ENCODE results near the gene IGLL5.

IGLL5 gene

DNA sequence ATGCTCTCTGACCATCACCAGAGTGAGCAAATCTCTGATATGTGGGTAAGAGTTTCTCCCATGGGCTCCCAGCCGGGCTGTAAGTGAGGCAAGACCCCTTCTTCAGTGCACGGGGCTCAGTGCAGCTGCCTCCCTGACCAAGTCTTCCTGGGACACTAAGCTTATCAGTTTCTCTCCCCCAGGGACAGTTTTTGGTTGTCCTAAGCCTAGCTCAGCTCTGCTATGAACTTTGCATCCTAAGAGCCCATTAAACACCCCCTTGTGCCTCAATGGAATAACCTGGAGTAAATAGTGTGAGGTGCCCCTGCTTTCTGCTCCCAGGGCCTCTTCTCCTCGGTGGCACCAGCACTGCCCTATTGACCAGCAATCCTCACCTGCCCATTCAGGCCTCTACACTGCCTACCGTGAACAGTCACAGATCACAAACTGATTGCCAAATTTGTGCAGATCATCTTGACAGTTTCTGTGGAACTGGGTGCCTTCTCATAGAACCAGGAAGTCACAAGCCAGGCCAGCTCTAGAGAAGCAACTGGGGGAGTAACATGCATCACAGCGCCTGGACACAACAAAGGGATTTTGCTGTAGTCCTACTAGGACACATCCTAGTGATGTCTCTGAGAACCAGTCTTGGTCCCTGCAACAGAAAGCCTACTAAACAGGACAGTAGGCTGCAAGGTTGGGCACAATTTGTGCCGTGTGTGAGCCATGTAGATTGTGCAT, 19.5 kb upstream of the IGLL5 start:
- ChIA-PET CTCF (no interaction called here), POLR2A (no interaction called here)
- no peak for TF ChIP-seq SP1 (IDR thresholded peaks at IDR 0.05)
- no peak for TF ChIP-seq LEF1 (IDR thresholded peaks at IDR 0.05; ENCODE audit: borderline replicate concordance)
- TF ChIP-seq FOXK2 (IDR thresholded peaks at IDR 0.05), result no peak
- TF ChIP-seq HDGF (IDR thresholded peaks at IDR 0.05; ENCODE audit: borderline replicate concordance), result no peak
- TF ChIP-seq SUZ12 (IDR thresholded peaks at IDR 0.05), result no peak
- TF ChIP-seq ZNF384 (IDR thresholded peaks at IDR 0.05), result no peak
- TF ChIP-seq, protein P1, sequence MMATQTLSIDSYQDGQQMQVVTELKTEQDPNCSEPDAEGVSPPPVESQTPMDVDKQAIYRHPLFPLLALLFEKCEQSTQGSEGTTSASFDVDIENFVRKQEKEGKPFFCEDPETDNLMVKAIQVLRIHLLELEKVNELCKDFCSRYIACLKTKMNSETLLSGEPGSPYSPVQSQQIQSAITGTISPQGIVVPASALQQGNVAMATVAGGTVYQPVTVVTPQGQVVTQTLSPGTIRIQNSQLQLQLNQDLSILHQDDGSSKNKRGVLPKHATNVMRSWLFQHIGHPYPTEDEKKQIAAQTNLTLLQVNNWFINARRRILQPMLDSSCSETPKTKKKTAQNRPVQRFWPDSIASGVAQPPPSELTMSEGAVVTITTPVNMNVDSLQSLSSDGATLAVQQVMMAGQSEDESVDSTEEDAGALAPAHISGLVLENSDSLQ (IDR thresholded peaks at IDR 0.05), result no peak
- no peak for TF ChIP-seq FOXA1 (IDR thresholded peaks at IDR 0.05)
- TF ChIP-seq BHLHE40 (IDR thresholded peaks at IDR 0.05; ENCODE audit: borderline replicate concordance), result no peak
- TF ChIP-seq NFRKB (IDR thresholded peaks at IDR 0.05), result no peak
- no peak for TF ChIP-seq L3MBTL2 (conservative IDR thresholded peaks at IDR 0.05)
- no peak for TF ChIP-seq CTBP1 (IDR thresholded peaks at IDR 0.05; ENCODE audit: borderline replicate concordance)
- TF ChIP-seq TARDBP (IDR thresholded peaks at IDR 0.05), result no peak
- TF ChIP-seq ARNT (IDR thresholded peaks at IDR 0.05), result no peak
- no peak for TF ChIP-seq FOXM1 (IDR thresholded peaks at IDR 0.05; ENCODE audit: borderline replicate concordance)
- no peak for TF ChIP-seq ELF4 (IDR thresholded peaks at IDR 0.05)

DNA sequence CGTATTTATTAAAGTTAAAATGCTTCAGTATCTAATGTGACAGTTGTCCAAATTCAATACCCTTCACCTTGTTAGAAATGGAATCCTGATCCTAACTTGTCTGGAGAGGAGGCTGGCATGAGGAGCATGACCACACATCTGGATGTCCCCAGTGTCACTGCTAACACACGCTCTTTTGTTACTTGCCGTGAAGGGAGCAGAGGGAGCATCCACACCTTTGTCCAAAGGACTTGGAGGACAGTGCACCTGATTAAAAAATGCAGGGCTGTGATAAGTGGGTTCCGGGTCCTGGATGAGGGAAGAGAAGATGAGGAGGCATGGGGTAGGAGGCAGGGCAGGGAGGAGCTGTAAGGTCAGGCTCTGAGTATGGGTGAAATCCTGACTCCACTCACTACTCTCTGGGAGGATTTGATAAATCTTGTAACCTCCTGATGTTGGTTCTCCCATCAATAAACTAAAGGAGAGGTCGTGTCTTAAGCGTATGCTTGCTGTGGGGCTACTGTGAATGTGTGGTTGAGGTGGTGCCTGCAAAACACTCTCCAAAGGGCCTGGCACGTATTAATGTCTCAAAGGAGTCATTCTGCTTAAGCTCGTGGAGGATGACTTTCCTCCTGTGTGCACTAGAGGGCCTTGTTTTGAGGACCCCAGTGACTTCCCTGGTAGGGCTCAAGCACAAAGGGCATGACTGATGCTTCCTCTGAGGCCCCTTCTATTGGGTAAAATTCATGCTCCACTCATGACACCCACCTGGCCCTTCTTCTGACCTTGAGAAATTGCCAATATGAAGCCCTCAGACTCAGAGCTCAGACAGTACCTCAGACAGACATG, 16.8 kb upstream of the IGLL5 start:
- TF ChIP-seq SP1 (IDR thresholded peaks at IDR 0.05) (no peak), BHLHE40 (IDR thresholded peaks at IDR 0.05; ENCODE audit: borderline replicate concordance) (no peak), HDGF (IDR thresholded peaks at IDR 0.05; ENCODE audit: borderline replicate concordance) (no peak), L3MBTL2 (conservative IDR thresholded peaks at IDR 0.05) (no peak)
- ChIA-PET POLR2A (no interaction called here), CTCF (interaction anchor here (1.1 kb wide), 1 partner anchor 14 kb away, joined by 3 read pairs; no protein-coding TSS in a partner anchor)
- DNase-seq (ENCODE audit: extremely low spot score), result peak; percentile 53

More for the DNA sequence above, 19.5 kb upstream of the IGLL5 start:
- no peak for DNase-seq (ENCODE audit: extremely low spot score)

DNA sequence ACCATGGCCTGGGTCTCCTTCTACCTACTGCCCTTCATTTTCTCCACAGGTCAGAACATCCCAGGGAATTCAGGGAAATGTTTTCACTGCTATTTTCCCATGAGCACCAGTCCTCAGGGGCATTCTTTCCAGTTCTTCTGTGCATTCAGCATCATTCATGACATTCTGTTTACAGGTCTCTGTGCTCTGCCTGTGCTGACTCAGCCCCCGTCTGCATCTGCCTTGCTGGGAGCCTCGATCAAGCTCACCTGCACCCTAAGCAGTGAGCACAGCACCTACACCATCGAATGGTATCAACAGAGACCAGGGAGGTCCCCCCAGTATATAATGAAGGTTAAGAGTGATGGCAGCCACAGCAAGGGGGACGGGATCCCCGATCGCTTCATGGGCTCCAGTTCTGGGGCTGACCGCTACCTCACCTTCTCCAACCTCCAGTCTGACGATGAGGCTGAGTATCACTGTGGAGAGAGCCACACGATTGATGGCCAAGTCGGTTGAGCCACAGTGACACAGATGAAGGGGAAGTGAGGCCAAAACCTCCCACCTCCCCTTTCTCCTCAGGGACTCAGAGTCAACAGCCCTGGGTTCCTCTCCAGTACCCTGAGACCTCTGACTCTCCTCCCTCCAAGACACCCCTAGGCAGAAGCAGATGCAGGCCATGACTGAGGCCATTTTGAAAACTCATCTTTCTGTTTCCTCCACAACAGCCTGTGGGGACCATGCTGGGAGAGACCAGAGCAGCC, 15.9 kb upstream of the IGLL5 start:
- no peak for TF ChIP-seq FOXK2 (IDR thresholded peaks at IDR 0.05)
- no peak for TF ChIP-seq HDGF (IDR thresholded peaks at IDR 0.05; ENCODE audit: borderline replicate concordance)
- TF ChIP-seq NFRKB (IDR thresholded peaks at IDR 0.05), result no peak
- TF ChIP-seq, protein P1 (IDR thresholded peaks at IDR 0.05), result no peak
- TF ChIP-seq ELF4 (IDR thresholded peaks at IDR 0.05), result no peak
- TF ChIP-seq ZNF384 (IDR thresholded peaks at IDR 0.05), result no peak
- CTCF ChIA-PET, result no interaction called here
- POLR2A ChIA-PET, result no interaction called here
- no peak for DNase-seq (ENCODE audit: extremely low spot score)

DNA sequence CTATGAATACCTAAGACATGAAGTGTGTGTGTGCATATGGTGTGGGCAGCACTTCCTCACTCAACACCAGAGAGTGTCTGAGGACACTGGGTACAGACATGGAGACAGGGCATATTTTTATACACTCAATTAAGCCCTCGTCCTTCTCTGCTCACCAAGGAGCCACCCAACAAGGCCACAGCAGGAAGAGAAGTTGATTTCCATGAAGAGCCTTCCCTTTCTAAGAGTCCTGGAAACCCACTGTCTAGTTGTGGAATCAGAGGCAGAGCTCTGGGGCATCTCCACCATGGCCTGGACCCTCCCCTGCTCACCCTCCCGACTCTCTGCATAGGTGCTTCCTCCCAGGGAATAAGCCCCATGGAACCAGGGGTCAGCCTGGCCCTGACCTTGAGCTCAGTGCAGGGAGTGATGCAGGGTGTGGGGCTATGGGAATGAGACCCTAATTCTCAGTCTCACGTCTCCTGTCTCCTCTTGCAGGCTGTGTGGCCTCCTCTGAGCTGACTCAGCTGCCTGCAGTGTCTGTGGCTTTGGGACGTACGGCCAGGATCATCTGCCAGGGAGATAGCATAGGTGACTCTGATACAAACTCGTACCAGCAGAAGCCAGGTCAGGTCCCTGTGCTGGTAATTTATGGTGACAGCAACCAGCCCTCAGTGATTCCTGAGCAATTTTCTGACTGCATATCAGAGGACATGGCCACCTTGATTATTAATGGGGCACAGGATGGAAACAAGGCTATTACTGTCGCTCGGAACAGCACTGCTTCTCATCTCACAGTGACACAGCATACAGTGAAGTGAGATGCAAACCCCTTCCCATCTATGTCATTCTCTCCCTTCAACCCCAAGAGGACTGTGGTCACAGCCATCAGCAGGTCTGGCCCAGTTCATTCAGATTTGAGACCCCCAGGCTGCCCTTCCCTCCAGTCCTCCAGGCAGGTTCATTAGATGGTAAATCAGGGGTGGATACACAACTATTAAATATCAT, 14.6 kb upstream of the IGLL5 start:
- TF ChIP-seq, protein P1 (IDR thresholded peaks at IDR 0.05), result no peak
- no peak for TF ChIP-seq FOXM1 (IDR thresholded peaks at IDR 0.05; ENCODE audit: borderline replicate concordance)
- TF ChIP-seq BHLHE40 (IDR thresholded peaks at IDR 0.05; ENCODE audit: borderline replicate concordance), result no peak
- TF ChIP-seq SUZ12 (IDR thresholded peaks at IDR 0.05), result no peak
- TF ChIP-seq FOXK2 (IDR thresholded peaks at IDR 0.05), result no peak
- TF ChIP-seq ELF4 (IDR thresholded peaks at IDR 0.05), result no peak
- no peak for TF ChIP-seq TARDBP (IDR thresholded peaks at IDR 0.05)
- no peak for TF ChIP-seq ZNF384 (IDR thresholded peaks at IDR 0.05)
- no peak for TF ChIP-seq CTBP1 (IDR thresholded peaks at IDR 0.05; ENCODE audit: borderline replicate concordance)
- no peak for TF ChIP-seq LEF1 (IDR thresholded peaks at IDR 0.05; ENCODE audit: borderline replicate concordance)
- no peak for TF ChIP-seq NFRKB (IDR thresholded peaks at IDR 0.05)
- TF ChIP-seq FOXA1 (IDR thresholded peaks at IDR 0.05), result no peak
- TF ChIP-seq ARNT (IDR thresholded peaks at IDR 0.05), result no peak
- no peak for TF ChIP-seq L3MBTL2 (conservative IDR thresholded peaks at IDR 0.05)
- no peak for TF ChIP-seq HDGF (IDR thresholded peaks at IDR 0.05; ENCODE audit: borderline replicate concordance)
- TF ChIP-seq SP1 (IDR thresholded peaks at IDR 0.05), result no peak
- no peak for DNase-seq (ENCODE audit: extremely low spot score)
- CTCF ChIA-PET, result interaction anchor here (1.1 to 1.3 kb wide), 2 partner anchors 11 to 129 kb away, joined by 3 to 4 read pairs; no protein-coding TSS in a partner anchor
- POLR2A ChIA-PET, result no interaction called here

Measured in HEK293T (cell line).